ENCODE measurements around the gene PCNP.
"Not testable (repeated sequence)": the region's sequence is repeated elsewhere in the genome, so short reads cannot be mapped to it uniquely, and the experiment has no call there.

The PCNP gene

DNA sequence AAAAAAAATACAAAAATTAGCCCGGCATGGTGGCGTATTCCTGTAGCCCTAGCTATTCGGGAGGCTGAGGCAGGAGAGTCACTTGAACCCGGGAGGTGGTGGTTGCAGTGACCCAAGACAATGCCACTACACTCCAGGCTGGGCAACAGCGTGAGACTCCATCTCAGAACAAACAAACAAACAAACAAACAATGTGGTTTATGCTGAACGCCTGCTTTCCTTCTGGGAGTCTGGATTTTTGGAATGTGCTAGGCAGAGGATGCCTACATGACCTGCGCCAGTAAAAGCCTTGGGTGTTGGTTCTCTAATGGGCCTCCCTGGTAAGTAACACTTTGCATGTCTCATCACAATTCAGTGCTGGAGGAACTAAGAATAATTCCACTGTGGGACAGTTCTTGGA lies 43.5 kb downstream of the PCNP start:
- H3K36me3 ChIP-seq (ENCODE audit: control insufficient read depth in 2 of 2, insufficient read depth in 2 of 2, low read length in 2 of 2): no peaks in the 10 kb centered on the region
- no peak overlapping the region for H3K27ac ChIP-seq (ENCODE audit: low read length)
- H3K4me1 ChIP-seq (ENCODE audit: control insufficient read depth, insufficient read depth, low read length): no peaks in the 10 kb centered on the region
- no peak overlapping the region for H3K9ac ChIP-seq (ENCODE audit: low read length in 2 of 2)
- H3K4me3 ChIP-seq (ENCODE audit: low read length in 2 of 2): no peak overlapping the region
- H3K27me3 ChIP-seq (ENCODE audit: control insufficient read depth in 1 of 2, insufficient read depth in 2 of 2, low read length in 2 of 2): no peaks in the 10 kb centered on the region
- H3K9me3 ChIP-seq (ENCODE audit: control insufficient read depth in 2 of 2, low read length in 2 of 2): no peaks in the 10 kb centered on the region

DNA sequence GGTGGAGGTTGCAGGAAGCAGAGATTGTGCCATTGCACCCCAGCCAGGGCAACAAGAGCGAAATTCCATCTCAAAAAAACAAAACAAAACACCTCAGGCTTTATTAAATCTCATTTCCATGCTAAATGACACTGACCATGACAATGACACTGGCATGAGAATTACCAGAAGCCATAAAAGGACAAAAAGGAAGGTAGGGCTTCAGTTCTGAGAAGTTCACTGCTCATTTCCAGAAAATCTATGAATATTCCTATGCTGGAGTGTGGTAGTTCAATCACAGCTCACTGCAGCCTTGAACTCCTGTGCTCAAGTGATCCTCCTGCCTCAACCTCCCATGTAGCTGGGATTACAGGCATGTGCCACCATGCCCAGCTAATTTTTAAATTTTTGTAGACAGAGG lies 44.7 kb downstream of the PCNP start:
- no peaks in the 10 kb centered on the region for H3K27me3 ChIP-seq (ENCODE audit: control insufficient read depth in 1 of 2, insufficient read depth in 2 of 2, low read length in 2 of 2)
- no peaks in the 10 kb centered on the region for H3K4me1 ChIP-seq (ENCODE audit: control insufficient read depth, insufficient read depth, low read length)
- no peaks in the 10 kb centered on the region for H3K36me3 ChIP-seq (ENCODE audit: control insufficient read depth in 2 of 2, insufficient read depth in 2 of 2, low read length in 2 of 2)
- H3K4me3 ChIP-seq (ENCODE audit: low read length in 2 of 2): no peak overlapping the region
- no peak overlapping the region for H3K27ac ChIP-seq (ENCODE audit: low read length)
- no peaks in the 10 kb centered on the region for H3K9me3 ChIP-seq (ENCODE audit: control insufficient read depth in 2 of 2, low read length in 2 of 2)
- H3K9ac ChIP-seq (ENCODE audit: low read length in 2 of 2): no peak overlapping the region

DNA sequence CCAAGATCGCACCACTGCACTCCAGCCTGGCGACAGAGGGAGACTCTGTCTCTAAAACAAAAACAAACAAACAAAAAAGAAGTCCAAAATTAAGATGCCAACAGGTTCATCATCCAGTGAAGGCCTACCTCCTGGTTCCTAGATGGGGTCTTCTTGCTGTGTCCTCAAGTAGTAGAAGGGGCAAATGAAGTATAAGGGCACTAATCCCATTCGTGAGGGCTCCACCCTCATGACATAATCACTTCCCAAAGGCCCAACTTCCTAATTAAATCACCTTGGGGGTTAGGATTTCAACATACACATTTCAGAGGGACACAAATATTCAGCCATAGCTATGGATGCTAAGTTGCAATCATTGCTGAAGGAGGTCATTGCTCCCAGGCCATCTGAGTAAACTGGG lies 45.8 kb downstream of the PCNP start:
- H3K36me3 ChIP-seq (ENCODE audit: control insufficient read depth in 2 of 2, insufficient read depth in 2 of 2, low read length in 2 of 2): no peaks in the 10 kb centered on the region

DNA sequence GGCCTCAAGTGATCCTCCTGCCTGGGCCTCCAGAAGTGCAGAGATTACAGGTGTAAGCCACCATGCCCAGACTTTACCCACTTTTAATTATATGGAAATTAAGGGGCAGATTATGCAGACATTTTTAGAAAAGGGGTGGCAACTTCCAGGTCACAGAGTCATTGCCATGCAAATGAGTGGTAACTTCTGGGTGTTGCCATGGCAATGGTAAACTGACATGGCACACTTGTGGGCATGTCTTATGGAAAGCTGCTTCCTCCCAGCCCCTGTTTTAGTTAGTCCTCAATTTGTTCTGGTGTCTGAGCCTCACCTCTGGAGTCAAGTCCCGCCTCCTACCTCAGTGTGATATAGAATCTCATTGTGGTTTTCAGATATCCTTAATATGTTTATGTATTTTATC lies 49.7 kb downstream of the PCNP start:
- Histone ChIP-seq H3K36me3 (ENCODE audit: control insufficient read depth in 2 of 2, insufficient read depth in 2 of 2, low read length in 2 of 2) (no peaks in the 10 kb centered on the region), H3K27ac (ENCODE audit: low read length) (no peak overlapping the region), H3K9ac (ENCODE audit: low read length in 2 of 2) (no peak overlapping the region), H3K9me3 (ENCODE audit: control insufficient read depth in 2 of 2, low read length in 2 of 2) (no peaks in the 10 kb centered on the region), H3K27me3 (ENCODE audit: control insufficient read depth in 1 of 2, insufficient read depth in 2 of 2, low read length in 2 of 2) (no peaks in the 10 kb centered on the region), H3K4me3 (ENCODE audit: low read length in 2 of 2) (no peak overlapping the region), H3K4me1 (ENCODE audit: control insufficient read depth, insufficient read depth, low read length) (no peaks in the 10 kb centered on the region)

More for the DNA sequence above, 45.8 kb downstream of the PCNP start:
- no peak overlapping the region for H3K27ac ChIP-seq (ENCODE audit: low read length)
- H3K4me1 ChIP-seq (ENCODE audit: control insufficient read depth, insufficient read depth, low read length): no peaks in the 10 kb centered on the region
- no peak overlapping the region for H3K9ac ChIP-seq (ENCODE audit: low read length in 2 of 2)
- no peak overlapping the region for H3K4me3 ChIP-seq (ENCODE audit: low read length in 2 of 2)
- H3K9me3 ChIP-seq (ENCODE audit: control insufficient read depth in 2 of 2, low read length in 2 of 2): no peaks in the 10 kb centered on the region
- H3K27me3 ChIP-seq (ENCODE audit: control insufficient read depth in 1 of 2, insufficient read depth in 2 of 2, low read length in 2 of 2): no peaks in the 10 kb centered on the region

DNA sequence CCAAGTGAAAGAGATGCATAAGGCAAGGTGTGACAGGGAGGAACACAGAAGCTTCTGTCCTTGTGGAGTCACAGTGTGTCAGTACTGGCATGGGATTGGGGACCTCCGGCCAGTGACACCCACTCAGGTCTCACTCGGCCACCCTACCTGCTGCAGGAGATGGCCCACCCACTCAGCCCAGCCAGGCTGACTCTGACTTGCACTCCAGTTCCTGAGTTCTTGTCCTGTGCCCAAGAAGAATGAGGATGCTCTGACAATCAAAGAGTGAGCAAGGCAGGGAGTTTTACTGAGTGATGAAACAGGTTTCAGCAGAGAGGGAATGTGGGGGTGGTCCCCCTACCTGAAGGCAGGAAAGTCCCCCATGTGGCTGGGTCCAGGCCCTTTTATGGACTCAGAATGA lies 50.9 kb downstream of the PCNP start:
- Histone ChIP-seq H3K27me3 (ENCODE audit: control insufficient read depth in 1 of 2, insufficient read depth in 2 of 2, low read length in 2 of 2) (no peaks in the 10 kb centered on the region), H3K4me3 (ENCODE audit: low read length in 2 of 2) (no peak overlapping the region), H3K9ac (ENCODE audit: low read length in 2 of 2) (no peak overlapping the region), H3K36me3 (ENCODE audit: control insufficient read depth in 2 of 2, insufficient read depth in 2 of 2, low read length in 2 of 2) (no peaks in the 10 kb centered on the region), H3K4me1 (ENCODE audit: control insufficient read depth, insufficient read depth, low read length) (no peaks in the 10 kb centered on the region), H3K9me3 (ENCODE audit: control insufficient read depth in 2 of 2, low read length in 2 of 2) (no peaks in the 10 kb centered on the region), H3K27ac (ENCODE audit: low read length) (no peak overlapping the region)

DNA sequence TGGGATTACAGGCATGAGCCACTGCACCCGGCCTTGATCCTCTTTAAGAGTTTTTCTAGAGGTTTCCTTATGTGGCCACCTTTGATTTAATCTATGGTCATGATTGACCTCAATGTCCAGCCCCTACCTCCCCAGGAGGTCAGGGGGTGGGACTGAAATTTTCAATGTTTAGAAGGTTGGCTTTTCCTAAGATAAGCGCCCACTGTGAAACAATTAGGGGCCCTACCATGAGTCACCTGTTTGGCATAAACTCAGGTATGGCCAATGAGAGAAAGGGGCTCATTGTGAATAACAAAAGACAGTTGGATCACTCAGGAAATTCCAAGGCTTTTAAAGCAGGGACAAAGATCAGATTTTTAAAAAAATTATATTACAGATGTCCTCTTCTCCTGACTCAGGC lies 51.9 kb downstream of the PCNP start:
- Histone ChIP-seq H3K4me1 (ENCODE audit: control insufficient read depth, insufficient read depth, low read length) (no peaks in the 10 kb centered on the region), H3K27me3 (ENCODE audit: control insufficient read depth in 1 of 2, insufficient read depth in 2 of 2, low read length in 2 of 2) (no peaks in the 10 kb centered on the region), H3K4me3 (ENCODE audit: low read length in 2 of 2) (no peak overlapping the region), H3K36me3 (ENCODE audit: control insufficient read depth in 2 of 2, insufficient read depth in 2 of 2, low read length in 2 of 2) (no peaks in the 10 kb centered on the region), H3K9ac (ENCODE audit: low read length in 2 of 2) (no peak overlapping the region), H3K9me3 (ENCODE audit: control insufficient read depth in 2 of 2, low read length in 2 of 2) (no peaks in the 10 kb centered on the region), H3K27ac (ENCODE audit: low read length) (no peak overlapping the region)

DNA sequence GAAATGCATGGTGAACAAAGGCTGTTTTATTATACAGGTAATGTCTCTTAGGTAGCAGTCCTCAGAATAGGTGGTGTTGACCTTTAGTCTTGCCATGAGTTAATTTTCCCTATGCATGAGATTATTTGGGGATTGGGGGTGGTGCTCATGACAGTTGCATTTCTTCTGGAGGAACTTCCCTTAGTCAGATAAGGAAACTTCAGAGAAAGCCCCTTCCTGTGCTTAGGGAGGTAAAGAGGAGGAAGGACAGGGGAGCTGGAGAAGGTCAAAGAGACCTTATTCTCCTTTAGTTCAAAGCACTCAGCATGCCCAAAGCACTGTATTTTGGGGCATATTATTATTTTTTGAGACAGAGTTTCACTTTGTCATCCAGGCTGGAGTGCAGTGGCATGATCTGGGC lies 55.2 kb downstream of the PCNP start:
- H3K27ac ChIP-seq (ENCODE audit: low read length): no peak overlapping the region
- no peaks in the 10 kb centered on the region for H3K4me1 ChIP-seq (ENCODE audit: control insufficient read depth, insufficient read depth, low read length)
- H3K9ac ChIP-seq (ENCODE audit: low read length in 2 of 2): no peak overlapping the region
- no peaks in the 10 kb centered on the region for H3K27me3 ChIP-seq (ENCODE audit: control insufficient read depth in 1 of 2, insufficient read depth in 2 of 2, low read length in 2 of 2)
- H3K9me3 ChIP-seq (ENCODE audit: control insufficient read depth in 2 of 2, low read length in 2 of 2): no peaks in the 10 kb centered on the region
- no peaks in the 10 kb centered on the region for H3K36me3 ChIP-seq (ENCODE audit: control insufficient read depth in 2 of 2, insufficient read depth in 2 of 2, low read length in 2 of 2)
- H3K4me3 ChIP-seq (ENCODE audit: low read length in 2 of 2): no peak overlapping the region

DNA sequence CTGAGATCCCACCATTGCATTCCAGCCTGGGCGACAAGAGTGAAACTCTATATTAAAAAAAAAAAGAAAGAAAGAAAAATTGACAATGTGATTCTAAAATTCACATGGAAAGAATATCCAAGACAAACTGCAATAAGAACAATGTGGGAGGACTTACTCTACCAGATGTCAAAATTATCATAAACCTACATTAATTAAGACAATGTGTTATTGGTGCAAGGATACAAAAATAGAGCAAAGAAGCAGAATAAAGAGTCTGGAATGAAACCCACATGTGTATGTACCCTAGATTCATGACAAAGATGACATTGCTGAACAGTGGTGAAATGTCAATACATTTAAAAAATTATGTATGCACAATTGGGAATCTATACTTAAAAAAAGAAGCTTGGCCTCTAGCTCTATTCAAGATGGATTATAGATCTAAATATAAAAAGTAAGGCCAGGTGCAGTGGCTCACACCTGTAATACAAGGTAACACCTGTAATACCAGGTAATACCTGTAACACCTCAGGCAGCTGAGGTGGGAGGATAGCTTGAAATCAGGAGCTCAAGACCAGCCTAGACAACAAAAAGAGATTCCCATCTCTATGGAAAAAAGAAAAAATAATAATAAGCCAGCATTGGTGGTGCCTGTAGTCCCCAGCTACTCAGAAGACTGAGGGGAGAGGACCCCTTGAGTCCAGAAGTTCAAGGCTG lies 57.3 kb downstream of the PCNP start:
- no peak overlapping the region for H3K9ac ChIP-seq (ENCODE audit: low read length in 2 of 2)
- no peaks in the 10 kb centered on the region for H3K27me3 ChIP-seq (ENCODE audit: control insufficient read depth in 1 of 2, insufficient read depth in 2 of 2, low read length in 2 of 2)
- no peaks in the 10 kb centered on the region for H3K36me3 ChIP-seq (ENCODE audit: control insufficient read depth in 2 of 2, insufficient read depth in 2 of 2, low read length in 2 of 2)
- no peaks in the 10 kb centered on the region for H3K4me1 ChIP-seq (ENCODE audit: control insufficient read depth, insufficient read depth, low read length)
- no peak overlapping the region for H3K27ac ChIP-seq (ENCODE audit: low read length)
- H3K9me3 ChIP-seq (ENCODE audit: control insufficient read depth in 2 of 2, low read length in 2 of 2): no peaks in the 10 kb centered on the region
- no peak overlapping the region for H3K4me3 ChIP-seq (ENCODE audit: low read length in 2 of 2)

DNA sequence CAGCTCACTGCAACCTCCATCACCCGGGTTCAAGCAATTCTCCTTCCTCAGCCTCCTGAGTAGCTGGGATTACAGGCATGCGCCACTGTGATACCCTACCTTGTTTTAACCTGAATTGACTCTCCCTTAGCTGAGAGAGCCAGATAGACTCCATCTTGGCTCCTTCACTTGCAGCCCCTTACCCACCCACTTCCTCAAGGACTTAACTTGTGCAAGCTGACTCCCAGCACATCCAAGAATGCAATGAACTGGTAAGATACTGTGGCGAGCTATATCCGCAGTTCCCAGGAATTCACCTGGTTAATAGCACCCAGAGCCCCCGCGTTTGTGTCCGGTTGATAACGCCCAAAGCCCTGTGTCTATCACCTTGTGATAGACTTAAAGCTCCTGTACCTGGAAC lies 58.0 kb downstream of the PCNP start:
- not testable (repeated sequence) for H3K27me3 ChIP-seq (ENCODE audit: control insufficient read depth in 1 of 2, insufficient read depth in 2 of 2, low read length in 2 of 2); H3K9ac ChIP-seq (ENCODE audit: low read length in 2 of 2); H3K9me3 ChIP-seq (ENCODE audit: control insufficient read depth in 2 of 2, low read length in 2 of 2); H3K36me3 ChIP-seq (ENCODE audit: control insufficient read depth in 2 of 2, insufficient read depth in 2 of 2, low read length in 2 of 2); H3K4me3 ChIP-seq (ENCODE audit: low read length in 2 of 2); H3K4me1 ChIP-seq (ENCODE audit: control insufficient read depth, insufficient read depth, low read length); H3K27ac ChIP-seq (ENCODE audit: low read length)

DNA sequence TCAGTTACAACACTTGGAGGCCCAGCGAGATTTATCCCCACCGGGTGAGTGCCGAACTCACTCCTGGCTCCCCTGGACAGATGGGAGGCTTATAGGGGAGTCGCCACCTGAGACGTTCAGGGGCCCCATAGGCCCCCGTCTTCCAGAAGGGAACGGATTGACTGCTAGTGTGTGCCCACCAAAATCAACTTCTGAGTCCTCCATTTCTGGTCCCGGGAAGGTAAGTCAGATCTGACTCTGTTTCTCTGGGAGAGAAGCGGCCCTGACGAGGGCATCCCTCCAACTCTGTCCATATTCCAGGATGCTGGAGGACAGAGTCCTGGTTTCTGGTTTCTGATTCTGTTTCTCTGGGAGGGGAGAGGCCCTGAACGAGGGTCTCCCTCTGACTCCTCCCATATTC lies 58.6 kb downstream of the PCNP start:
- H3K27ac ChIP-seq (ENCODE audit: low read length): no peak overlapping the region

DNA sequence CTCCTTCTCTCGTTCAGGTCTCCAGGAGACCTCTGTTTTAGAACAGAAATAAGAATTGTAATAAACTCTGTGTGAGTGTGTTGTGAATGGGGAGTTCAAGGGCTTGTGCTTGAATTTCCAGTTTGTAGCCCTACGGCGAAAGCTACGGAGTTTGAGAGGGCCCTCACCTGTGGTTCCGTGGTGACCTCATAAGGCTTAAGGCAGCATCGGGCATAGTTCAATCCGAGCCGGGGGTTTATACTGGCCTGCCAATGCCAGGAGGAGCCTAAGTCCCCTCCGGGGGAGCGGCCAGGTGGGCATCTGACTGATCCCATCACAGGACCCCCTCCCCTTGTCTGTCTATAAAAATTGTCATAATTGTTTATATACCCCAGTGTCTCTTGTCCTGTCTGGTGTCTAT lies 59.2 kb downstream of the PCNP start:
- no peak overlapping the region for H3K27ac ChIP-seq (ENCODE audit: low read length)
- no peak overlapping the region for H3K4me3 ChIP-seq (ENCODE audit: low read length in 2 of 2)
- H3K27me3 ChIP-seq (ENCODE audit: control insufficient read depth in 1 of 2, insufficient read depth in 2 of 2, low read length in 2 of 2): no peaks in the 10 kb centered on the region
- no peaks in the 10 kb centered on the region for H3K4me1 ChIP-seq (ENCODE audit: control insufficient read depth, insufficient read depth, low read length)
- H3K36me3 ChIP-seq (ENCODE audit: control insufficient read depth in 2 of 2, insufficient read depth in 2 of 2, low read length in 2 of 2): no peaks in the 10 kb centered on the region
- H3K9me3 ChIP-seq (ENCODE audit: control insufficient read depth in 2 of 2, low read length in 2 of 2): no peaks in the 10 kb centered on the region
- no peak overlapping the region for H3K9ac ChIP-seq (ENCODE audit: low read length in 2 of 2)

More for the DNA sequence above, 58.6 kb downstream of the PCNP start:
- no peak overlapping the region for H3K9ac ChIP-seq (ENCODE audit: low read length in 2 of 2)
- H3K36me3 ChIP-seq (ENCODE audit: control insufficient read depth in 2 of 2, insufficient read depth in 2 of 2, low read length in 2 of 2): no peaks in the 10 kb centered on the region
- H3K27me3 ChIP-seq (ENCODE audit: control insufficient read depth in 1 of 2, insufficient read depth in 2 of 2, low read length in 2 of 2): no peaks in the 10 kb centered on the region
- H3K9me3 ChIP-seq (ENCODE audit: control insufficient read depth in 2 of 2, low read length in 2 of 2): no peaks in the 10 kb centered on the region
- H3K4me3 ChIP-seq (ENCODE audit: low read length in 2 of 2): no peak overlapping the region
- H3K4me1 ChIP-seq (ENCODE audit: control insufficient read depth, insufficient read depth, low read length): no peaks in the 10 kb centered on the region

Data from stomach smooth muscle (tissue), 2 donors.